K562 (cell line): Measurements from ENCODE around the gene TVP23A. TPM values are rescaled to one million over a fixed set of nuclear protein-coding genes. Genes with fewer than 3 reads are reported as not detected.

ENCODE experiments used
- BRCA1 ChIP-seq, 2 experiments: fragments of 450-650 bp in 1 of 2; sonication (generic) in 1 of 2; formaldehyde crosslinking in 1 of 2; IDR thresholded peaks; 2 replicates each; pipeline versions ENCODE4 v1.5.0 to v1.6.1; 2017 to 2020; ENCODE audit warnings: mild to moderate bottlenecking in 1 of 2, missing genetic modification reagents in 1 of 2
- E2F4 ChIP-seq: sonication (generic); formaldehyde crosslinking; IDR thresholded peaks from 2 replicates; pipeline ENCODE4 v1.8.0; 2022; ENCODE audit warnings: mild to moderate bottlenecking, low read depth, missing genetic modification reagents
- GMEB1 ChIP-seq: fragments of 250-450 bp; sonication (Bioruptor Pico); IDR thresholded peaks from 2 replicates; pipeline ENCODE4 v1.4.0; 2020; ENCODE audit warnings: mild to moderate bottlenecking
- HDAC8 ChIP-seq: fragments of 450-650 bp; IDR thresholded peaks from 2 replicates; pipeline ENCODE4 v1.6.1; 2016; ENCODE audit warnings: mild to moderate bottlenecking, missing genetic modification characterization, moderate library complexity, missing compliant biosample characterization
- PKNOX1 ChIP-seq: fragments of 450-650 bp; IDR thresholded peaks from 2 replicates; pipeline ENCODE4 v1.6.1; 2016
- POU5F1 ChIP-seq: fragments of 150-350 bp; IDR thresholded peaks from 2 replicates; pipeline ENCODE4 v1.6.1; 2014; ENCODE audit warnings: borderline replicate concordance, low read length, low read depth, mild to moderate bottlenecking; ENCODE audit not compliant: partially characterized antibody
- RCOR1 ChIP-seq, 2 experiments: IDR thresholded peaks; 2 replicates each; pipeline ENCODE4 v1.6.1; 2012; ENCODE audit warnings: low read depth in 2 of 2, low read length in 2 of 2, borderline replicate concordance in 1 of 2, improper control_type of control experiment in 1 of 2
- SMC3 ChIP-seq: conservative IDR thresholded peaks from 2 replicates; pipeline ENCODE4 v1.6.1; 2011; ENCODE audit warnings: low read depth, low read length, improper control_type of control experiment; ENCODE audit not compliant: insufficient read depth
- USF2 ChIP-seq: sonication (generic); formaldehyde crosslinking; IDR thresholded peaks from 2 replicates; pipeline ENCODE4 v1.5.0; 2020; ENCODE audit warnings: missing genetic modification reagents
- VEZF1 ChIP-seq: fragments of 200-800 bp; sonication (Bioruptor generic); IDR thresholded peaks from 2 replicates; pipeline ENCODE4 v1.6.1; 2017; ENCODE audit warnings: missing genetic modification characterization, missing compliant biosample characterization
- ZFX ChIP-seq: sonication (generic); formaldehyde crosslinking; IDR thresholded peaks from 2 replicates; pipeline ENCODE4 v1.8.0; 2022; ENCODE audit warnings: mild to moderate bottlenecking, missing genetic modification reagents, moderate library complexity
- ZNF644 ChIP-seq: fragments of 200-800 bp; sonication (Bioruptor generic); IDR thresholded peaks from 2 replicates; pipeline ENCODE4 v1.6.1; 2016; ENCODE audit warnings: low read depth, missing genetic modification characterization, missing compliant biosample characterization
- ZNF75A ChIP-seq: fragments of 450-650 bp; formaldehyde crosslinking; IDR thresholded peaks from 2 replicates; pipeline ENCODE4 v1.4.0; 2020; ENCODE audit warnings: mild to moderate bottlenecking
- ZNF76 ChIP-seq: fragments of 250-450 bp; sonication (Bioruptor Pico); IDR thresholded peaks from 2 replicates; pipeline ENCODE4 v1.4.0; 2020; ENCODE audit warnings: mild to moderate bottlenecking, moderate library complexity, borderline replicate concordance
- ZNF766 ChIP-seq: fragments of 200-800 bp; sonication (Bioruptor generic); conservative IDR thresholded peaks from 2 replicates; pipeline ENCODE4 v1.6.1; 2016; ENCODE audit warnings: missing genetic modification characterization, missing compliant biosample characterization
- polyA plus RNA-seq, 8 experiments: library from polyadenylated mRNA; depleted of rRNA in 4 of 8; stranded (reverse) in 5 of 8; unstranded in 3 of 8; fragments of >200 nt; fragmentation: Nextera tagmentation in 2 of 8; fragmentation: Illumina TruSeq in 1 of 8; extraction: Ambion mirVana in 2 of 8; extraction: Trizol in 1 of 8; gene quantifications; 2 replicates each; pipeline versions ENCODE4 v1.2.1 to v1.2.3, GENCODE V29; 2011 to 2014; ENCODE audit warnings: inconsistent platforms in 1 of 8, missing spikeins in 1 of 8
- total RNA-seq, 7 experiments: library from RNA; depleted of rRNA in 6 of 7; stranded (reverse); fragments of >200 nt in 6 of 7; fragmentation: Illumina TruSeq in 2 of 7; extraction: Trizol in 2 of 7; gene quantifications; 2 replicates each; pipeline versions ENCODE4 v1.2.1 to v1.2.3, GENCODE V29; 2011 to 2021; ENCODE audit warnings: low replicate concordance in 1 of 7
- TF ChIP-seq, protein P1 (sequence below): IDR thresholded peaks from 2 replicates; pipeline ENCODE4 v1.6.1; 2014; ENCODE audit warnings: antibody characterized with exemption

TVP23A gene
- total and polyA plus RNA-seq, 9 of the 15 experiments (the other 6 are each of a cell fraction or from before 2014, with no cell fraction given): 0.04 to 0.77 (median 0.10) TPM; not detected in 3

DNA sequence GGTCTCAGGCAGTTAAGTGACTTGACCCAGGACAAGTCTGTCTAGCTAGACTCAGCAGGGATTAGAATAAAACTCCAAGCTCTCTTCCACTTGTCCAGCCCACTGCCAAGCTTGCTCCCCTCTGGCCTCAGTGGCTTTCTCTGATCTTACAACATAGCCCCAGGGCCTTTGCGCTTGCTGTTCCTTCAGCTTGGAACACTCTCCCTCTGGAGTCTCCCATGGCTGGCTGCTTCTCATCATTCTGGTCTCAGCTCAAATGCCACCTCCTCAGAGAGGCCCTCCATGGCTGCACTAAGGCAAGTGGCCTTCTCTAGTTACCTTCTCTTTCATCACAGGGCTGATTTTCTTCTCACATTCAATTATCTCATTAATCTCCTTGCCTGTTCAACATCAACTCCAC is 1.1 kb downstream of the TVP23A start (continued):
- TF ChIP-seq PKNOX1: no peak
- no peak for TF ChIP-seq ZNF766 (CRISPR knock-in tag)
- TF ChIP-seq USF2: no peak
- no peak for TF ChIP-seq HDAC8 (tag)
- no peak for TF ChIP-seq BRCA1 (IDR thresholded peaks at IDR 0.05)
- no peak for TF ChIP-seq BRCA1 (CRISPR knock-in tag; IDR thresholded peaks at IDR 0.05)
- TF ChIP-seq RCOR1 (IDR thresholded peaks at IDR 0.05; ENCODE audit: borderline replicate concordance in 1 of 2, low read depth in 2 of 2, low read length in 2 of 2): no peak
- no peak for TF ChIP-seq ZNF76 (CRISPR knock-in tag)
- no peak for TF ChIP-seq ZFX (CRISPR knock-in tag)
- no peak for TF ChIP-seq GMEB1 (CRISPR knock-in tag)
- no peak for TF ChIP-seq SMC3
- TF ChIP-seq ZNF75A: no peak
- no peak for TF ChIP-seq ZNF644 (tag)
- no peak for TF ChIP-seq POU5F1
- no peak for TF ChIP-seq E2F4 (CRISPR knock-in tag)
- TF ChIP-seq VEZF1 (CRISPR knock-in tag): no peak
- TF ChIP-seq, protein P1, sequence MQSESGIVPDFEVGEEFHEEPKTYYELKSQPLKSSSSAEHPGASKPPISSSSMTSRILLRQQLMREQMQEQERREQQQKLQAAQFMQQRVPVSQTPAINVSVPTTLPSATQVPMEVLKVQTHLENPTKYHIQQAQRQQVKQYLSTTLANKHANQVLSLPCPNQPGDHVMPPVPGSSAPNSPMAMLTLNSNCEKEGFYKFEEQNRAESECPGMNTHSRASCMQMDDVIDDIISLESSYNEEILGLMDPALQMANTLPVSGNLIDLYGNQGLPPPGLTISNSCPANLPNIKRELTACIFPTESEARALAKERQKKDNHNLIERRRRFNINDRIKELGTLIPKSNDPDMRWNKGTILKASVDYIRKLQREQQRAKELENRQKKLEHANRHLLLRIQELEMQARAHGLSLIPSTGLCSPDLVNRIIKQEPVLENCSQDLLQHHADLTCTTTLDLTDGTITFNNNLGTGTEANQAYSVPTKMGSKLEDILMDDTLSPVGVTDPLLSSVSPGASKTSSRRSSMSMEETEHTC: no peak
